ENCODE results near the gene CTSF. TPM values are rescaled to one million over a fixed set of nuclear protein-coding genes. Genes with fewer than 3 reads are reported as not detected.
A peak's percentile ranks its signal among the peaks of the same experiment; 100 is the strongest.
"Not testable (repeated sequence)": the region's sequence is repeated elsewhere in the genome, so short reads cannot be mapped to it uniquely, and the experiment has no call there.

The CTSF gene
- total RNA-seq = 1 to 10 TPM; 3.7 to 4.3 TPM

- ChIA-PET CTCF (interaction anchor here (1.1 to 1.6 kb wide), 5 partner anchors 10 to 150 kb away, joined by 3 to 8 read pairs (median 4); partner anchors contain the start of gene RBM4B), POLR2A (interaction anchor here (1.4 to 1.7 kb wide), 6 partner anchors 13 to 109 kb away, joined by 3 to 7 read pairs (median 4); partner anchors contain the start of genes ACTN3, RBM14 and ZDHHC24)
- Mint-ChIP-seq H3K36me3 (ENCODE audit: low read depth) (no peaks in the 10 kb centered on the region), H3K4me3 (peak within 1 kb of the TSS; percentile 66), H3K4me1 (peaks cover 4% of the 10 kb centered on the region), H3K9me3 (no peaks in the 10 kb centered on the region), H3K27ac (no peak within 1 kb of the TSS), H3K27me3 (peaks cover 17% of the 10 kb centered on the region)
- peak; percentile 72 for DNase-seq
These were observed at the start of gene CTSF for GRCh38 chr11:66568124-66568916. CTSF (minus strand) TSS chr11:66568606; CDS start chr11:66568486, 120 bp downstream.

GRCh38 chr11:66617155-66617834, 48.9 kb upstream of the CTSF start:
- ChIA-PET CTCF (interaction anchor here (1.3 to 4.2 kb wide), 6 partner anchors 21 to 231 kb away, joined by 3 to 24 read pairs (median 10); partner anchors contain the start of genes CCDC87, CCS, RBM4 and RBM4B), POLR2A (interaction anchor here (0.7 to 6.0 kb wide), 33 partner anchors 11 to 733 kb away, joined by 3 to 109 read pairs (median 6); partner anchors contain the start of genes ACTN3, BBS1, CCDC87 and CCS)
- peak overlapping the region; percentile 98 for H3K27ac Mint-ChIP-seq
- H3K27me3 Mint-ChIP-seq = no peaks in the 10 kb centered on the region
- peaks cover 50% of the 10 kb centered on the region for H3K4me1 Mint-ChIP-seq
- H3K9me3 Mint-ChIP-seq = no peaks in the 10 kb centered on the region
- H3K4me3 Mint-ChIP-seq = peak overlapping the region; percentile 97
- H3K36me3 Mint-ChIP-seq (ENCODE audit: low read depth) = peaks cover 56% of the 10 kb centered on the region
- peak; percentile 17 for DNase-seq

- no peaks in the 10 kb centered on the region for H3K27me3 Mint-ChIP-seq
- peaks cover 43% of the 10 kb centered on the region for H3K4me1 Mint-ChIP-seq
- H3K36me3 Mint-ChIP-seq (ENCODE audit: low read depth) = peaks cover 50% of the 10 kb centered on the region
- ChIA-PET POLR2A (interaction anchor here (0.6 to 6.0 kb wide), 34 partner anchors 10 to 732 kb away, joined by 3 to 109 read pairs (median 6); partner anchors contain the start of genes ACTN3, BBS1, CCDC87 and CCS), CTCF (interaction anchor here (0.5 to 4.2 kb wide), 7 partner anchors 9 to 230 kb away, joined by 3 to 24 read pairs (median 3); partner anchors contain the start of genes CCDC87, CCS, RBM4 and RBM4B)
- peak within 1 kb of the TSS; percentile 97 for H3K4me3 Mint-ChIP-seq
- peak within 1 kb of the TSS; percentile 98 for H3K27ac Mint-ChIP-seq
- DNase-seq = peak; percentile 98
- H3K9me3 Mint-ChIP-seq = no peaks in the 10 kb centered on the region
These were observed 48.2 kb upstream of the CTSF start, which contains the start of gene RBM14 for GRCh38 chr11:66616379-66617154. RBM14 (plus strand) TSS chr11:66616630; CDS start chr11:66616721, 91 bp downstream.

GRCh38 chr11:66614073-66614472, 45.7 kb upstream of the CTSF start:
- ChIA-PET CTCF (interaction anchor here (1.6 kb wide), 1 partner anchor 64 kb away, joined by 10 read pairs; the partner anchor contains the start of gene RBM4B), POLR2A (interaction anchor here (0.5 to 1.2 kb wide), 2 partner anchors 64 to 220 kb away, joined by 3 read pairs; partner anchors contain the start of gene RBM4B)
- peaks cover 33% of the 10 kb centered on the region for H3K36me3 Mint-ChIP-seq (ENCODE audit: low read depth)
- H3K4me1 Mint-ChIP-seq = peaks cover 39% of the 10 kb centered on the region
- no peaks in the 10 kb centered on the region for H3K9me3 Mint-ChIP-seq
- H3K27me3 Mint-ChIP-seq = no peaks in the 10 kb centered on the region
- H3K4me3 Mint-ChIP-seq = no peak overlapping the region
- no peak overlapping the region for H3K27ac Mint-ChIP-seq
- no peak for DNase-seq

- POLR2A ChIA-PET = interaction anchor here (0.7 kb wide), 1 partner anchor 12 kb away, joined by 3 read pairs; no protein-coding TSS in a partner anchor
- H3K27ac Mint-ChIP-seq = no peak overlapping the region
These were observed 44.1 kb upstream of the CTSF start for GRCh38 chr11:66612458-66612857.

DNA sequence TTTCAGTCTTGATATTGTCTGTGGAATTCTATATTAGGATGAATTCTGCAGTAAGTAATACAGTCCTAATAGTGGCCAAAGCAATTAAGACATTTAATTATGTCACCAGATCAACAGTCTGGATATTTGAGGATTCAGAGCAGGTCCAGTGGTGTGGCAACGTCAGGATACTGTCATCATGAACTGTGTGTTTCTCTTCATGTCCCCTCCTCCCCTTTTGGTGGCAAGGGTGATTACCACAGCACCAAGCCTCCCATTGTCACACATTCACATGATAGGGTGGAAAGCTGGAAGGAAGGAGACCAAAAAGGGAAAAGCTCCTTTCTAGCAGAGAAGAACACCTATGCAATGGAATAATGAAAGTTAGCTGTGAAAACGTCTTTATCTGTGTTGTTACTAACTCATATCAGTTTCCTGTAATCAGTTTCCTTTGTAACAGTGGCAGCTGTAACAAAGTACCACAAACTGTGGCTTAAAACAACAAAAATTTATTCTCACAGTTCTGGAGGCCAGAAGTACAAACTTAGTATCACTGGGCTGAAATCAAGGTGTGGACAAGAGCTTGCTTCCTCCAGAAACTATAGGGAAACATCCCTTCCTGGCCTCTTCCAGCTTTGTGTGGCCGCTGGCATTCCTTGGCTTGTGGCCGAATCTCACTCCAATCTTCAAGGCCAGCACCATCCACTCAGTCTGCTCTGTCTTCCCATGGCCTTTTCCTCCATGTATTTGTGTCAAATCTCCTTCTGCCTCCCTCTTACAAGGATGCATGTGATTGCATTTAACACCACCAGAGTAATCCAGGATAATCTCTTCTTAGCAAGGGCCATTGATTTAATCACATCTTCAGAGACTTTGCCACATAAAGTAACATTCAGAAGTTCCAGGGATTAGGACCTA, 41.6 kb upstream of the CTSF start:
- DNase-seq = no peak
- Mint-ChIP-seq H3K4me1 (peaks cover 15% of the 10 kb centered on the region), H3K4me3 (no peak overlapping the region), H3K27me3 (no peaks in the 10 kb centered on the region), H3K27ac (peak overlapping the region; percentile 60), H3K36me3 (ENCODE audit: low read depth) (peaks cover 6% of the 10 kb centered on the region), H3K9me3 (no peaks in the 10 kb centered on the region)
- POLR2A ChIA-PET = interaction anchor here (0.8 to 2.2 kb wide), 6 partner anchors 10 to 130 kb away, joined by 3 to 10 read pairs (median 4); partner anchors contain the start of genes ACTN3, DPP3 and ZDHHC24
- CTCF ChIA-PET = interaction anchor here (1.1 to 1.4 kb wide), 4 partner anchors 9 to 35 kb away, joined by 3 read pairs; partner anchors contain the start of genes CCDC87, CCS and RBM4

More at GRCh38 chr11:66612458-66612857, 44.1 kb upstream of the CTSF start:
- no peak for DNase-seq
- peaks cover 17% of the 10 kb centered on the region for H3K36me3 Mint-ChIP-seq (ENCODE audit: low read depth)
- CTCF ChIA-PET = no interaction called here
- no peaks in the 10 kb centered on the region for H3K27me3 Mint-ChIP-seq
- H3K4me3 Mint-ChIP-seq = no peak overlapping the region
- peaks cover 26% of the 10 kb centered on the region for H3K4me1 Mint-ChIP-seq
- H3K9me3 Mint-ChIP-seq = no peaks in the 10 kb centered on the region

DNA sequence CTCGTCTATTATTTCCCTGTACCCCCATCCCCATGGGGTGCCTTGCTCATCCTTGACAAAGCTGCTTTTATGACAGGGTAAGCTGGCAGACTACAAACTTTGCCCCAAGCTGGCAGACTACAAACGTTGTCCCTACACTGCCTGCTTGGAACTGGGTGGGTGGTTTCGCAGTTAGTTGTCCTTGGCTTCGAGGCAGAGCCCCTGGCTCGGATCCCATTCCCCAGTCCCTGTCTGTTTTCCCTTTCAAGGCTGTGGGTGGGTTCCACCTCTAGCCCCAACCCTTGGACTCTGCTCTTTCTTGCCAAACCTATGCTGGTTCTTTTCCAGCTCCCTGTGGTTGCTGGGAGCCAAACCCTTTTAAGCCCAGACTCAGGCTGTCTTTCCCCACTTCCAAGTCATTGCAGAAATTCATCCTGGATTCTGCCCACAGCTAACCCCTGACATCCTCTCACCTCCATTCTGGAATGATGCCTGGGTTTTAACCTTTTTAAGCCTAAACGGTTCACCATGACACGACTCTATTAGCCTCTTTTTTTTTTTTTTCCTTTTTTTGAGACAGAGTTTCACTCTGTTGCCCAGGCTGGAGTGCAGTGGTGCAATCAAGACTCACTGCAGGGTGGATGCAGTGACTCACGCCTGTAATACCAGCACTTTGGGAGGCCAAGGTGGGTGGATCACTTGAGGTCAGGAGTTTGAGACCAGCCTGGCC, 38.9 kb upstream of the CTSF start:
- CTCF ChIA-PET = interaction anchor here (0.7 to 1.6 kb wide), 3 partner anchors 9 to 22 kb away, joined by 3 to 7 read pairs (median 3); partner anchors contain the start of genes CCDC87 and CCS
- Mint-ChIP-seq H3K4me1 (peaks cover 14% of the 10 kb centered on the region), H3K27ac (no peak overlapping the region), H3K4me3 (no peak overlapping the region), H3K9me3 (no peaks in the 10 kb centered on the region), H3K36me3 (ENCODE audit: low read depth) (peaks cover 8% of the 10 kb centered on the region), H3K27me3 (no peaks in the 10 kb centered on the region)
- POLR2A ChIA-PET = interaction anchor here (1.0 to 4.3 kb wide), 3 partner anchors 10 to 15 kb away, joined by 3 to 26 read pairs (median 4); partner anchors contain the start of genes CCDC87, CCS and RBM14
- DNase-seq = no peak

DNA sequence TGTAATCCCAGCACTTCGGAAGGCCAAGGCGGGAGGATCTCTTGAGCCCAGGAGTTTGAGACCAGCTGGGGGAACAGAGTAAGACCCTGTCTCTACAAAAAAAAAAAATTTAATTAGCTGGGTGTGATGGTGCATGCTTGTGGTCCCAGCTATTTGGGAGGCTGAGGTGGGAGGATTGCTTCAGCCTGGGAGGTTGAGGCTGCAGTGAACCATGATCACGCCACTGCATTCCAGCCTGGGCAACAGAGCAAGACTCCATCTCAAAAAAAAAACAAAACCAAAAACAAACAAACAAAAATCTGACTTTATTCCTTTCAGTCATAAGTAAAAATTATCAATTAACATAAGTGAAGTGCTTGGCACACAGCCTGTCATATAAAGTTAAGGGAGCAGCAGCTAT, 38.2 kb upstream of the CTSF start:
- not testable (repeated sequence) for H3K27me3 Mint-ChIP-seq, H3K9me3 Mint-ChIP-seq, DNase-seq, H3K27ac Mint-ChIP-seq, H3K4me3 Mint-ChIP-seq
- peaks cover 14% of the 10 kb centered on the region for H3K4me1 Mint-ChIP-seq
- H3K36me3 Mint-ChIP-seq (ENCODE audit: low read depth) = peaks cover 11% of the 10 kb centered on the region
- POLR2A ChIA-PET = interaction anchor here (1.0 to 4.3 kb wide), 4 partner anchors 10 to 31 kb away, joined by 3 to 26 read pairs (median 4); partner anchors contain the start of genes CCDC87, CCS and RBM14
- CTCF ChIA-PET = interaction anchor here (0.7 to 1.6 kb wide), 2 partner anchors 14 to 22 kb away, joined by 3 to 7 read pairs; partner anchors contain the start of genes CCDC87 and CCS

DNA sequence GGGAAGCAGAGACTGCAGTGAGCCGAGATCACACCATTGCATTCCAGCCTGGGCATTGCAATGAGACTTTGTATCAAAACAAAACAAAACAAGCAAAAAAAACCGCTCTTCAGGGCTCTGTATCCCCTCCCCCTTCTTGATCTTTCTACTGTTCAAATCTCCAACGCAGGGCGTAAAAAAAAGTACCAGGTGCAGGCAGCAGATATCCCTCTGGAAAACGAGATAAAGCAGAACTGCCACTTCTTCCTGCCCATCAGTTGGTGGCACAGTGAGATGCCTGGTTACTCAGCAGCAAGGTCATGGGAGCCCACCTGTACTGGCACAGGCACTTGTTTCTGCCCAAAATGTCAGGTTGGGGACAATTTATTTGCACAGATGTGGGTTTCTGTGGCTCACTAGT, 35.7 kb upstream of the CTSF start:
- Mint-ChIP-seq H3K27ac (no peak overlapping the region), H3K4me3 (no peak overlapping the region), H3K36me3 (ENCODE audit: low read depth) (peaks cover 16% of the 10 kb centered on the region), H3K9me3 (no peaks in the 10 kb centered on the region), H3K4me1 (no peaks in the 10 kb centered on the region), H3K27me3 (no peaks in the 10 kb centered on the region)
- no peak for DNase-seq
- ChIA-PET CTCF (no interaction called here), POLR2A (interaction anchor here (4.3 kb wide), 1 partner anchor 13 kb away, joined by 26 read pairs; the partner anchor contains the start of gene RBM14)

- H3K4me3 Mint-ChIP-seq = no peak overlapping the region
- H3K4me1 Mint-ChIP-seq = no peaks in the 10 kb centered on the region
- H3K9me3 Mint-ChIP-seq = no peaks in the 10 kb centered on the region
- no peak for DNase-seq
- POLR2A ChIA-PET = interaction anchor here (1.3 kb wide), 1 partner anchor 13 kb away, joined by 6 read pairs; the partner anchor contains the start of gene RBM14
- no peaks in the 10 kb centered on the region for H3K27me3 Mint-ChIP-seq
- no peak overlapping the region for H3K27ac Mint-ChIP-seq
- peaks cover 16% of the 10 kb centered on the region for H3K36me3 Mint-ChIP-seq (ENCODE audit: low read depth)
- CTCF ChIA-PET = no interaction called here
These were observed 34.7 kb upstream of the CTSF start for GRCh38 chr11:66603072-66603471.

Measured in activated CD4-positive, alpha-beta memory T cell treated with anti-CD3 and anti-CD28 coated beads, Interleukin-2, amount 10 ng/mL, durations not matched to agents 7 days and 5 days (primary cell).